ENCODE data around the gene HTT. TPM values are rescaled to one million over a fixed set of nuclear protein-coding genes. Genes with fewer than 3 reads are reported as not detected.
A peak's percentile ranks its signal among the peaks of the same experiment; 100 is the strongest.

Gene HTT
- total and polyA plus RNA-seq, 9 of the 15 experiments (the other 6 are each of a cell fraction or from before 2014, with no cell fraction given), result 0.66 to 31.6 (median 14.7) TPM

DNA sequence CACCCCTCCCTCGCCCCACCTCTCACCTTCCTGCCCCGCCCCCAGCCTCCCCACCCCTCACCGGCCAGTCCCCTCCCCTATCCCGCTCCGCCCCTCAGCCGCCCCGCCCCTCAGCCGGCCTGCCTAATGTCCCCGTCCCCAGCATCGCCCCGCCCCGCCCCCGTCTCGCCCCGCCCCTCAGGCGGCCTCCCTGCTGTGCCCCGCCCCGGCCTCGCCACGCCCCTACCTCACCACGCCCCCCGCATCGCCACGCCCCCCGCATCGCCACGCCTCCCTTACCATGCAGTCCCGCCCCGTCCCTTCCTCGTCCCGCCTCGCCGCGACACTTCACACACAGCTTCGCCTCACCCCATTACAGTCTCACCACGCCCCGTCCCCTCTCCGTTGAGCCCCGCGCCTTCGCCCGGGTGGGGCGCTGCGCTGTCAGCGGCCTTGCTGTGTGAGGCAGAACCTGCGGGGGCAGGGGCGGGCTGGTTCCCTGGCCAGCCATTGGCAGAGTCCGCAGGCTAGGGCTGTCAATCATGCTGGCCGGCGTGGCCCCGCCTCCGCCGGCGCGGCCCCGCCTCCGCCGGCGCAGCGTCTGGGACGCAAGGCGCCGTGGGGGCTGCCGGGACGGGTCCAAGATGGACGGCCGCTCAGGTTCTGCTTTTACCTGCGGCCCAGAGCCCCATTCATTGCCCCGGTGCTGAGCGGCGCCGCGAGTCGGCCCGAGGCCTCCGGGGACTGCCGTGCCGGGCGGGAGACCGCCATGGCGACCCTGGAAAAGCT is at the start of gene HTT, which contains the start of gene HTT-AS (continued):
- TF ChIP-seq PHF8 (IDR thresholded peaks at IDR 0.05; ENCODE audit: borderline replicate concordance, low read length), result peak; percentile 83; the same call in 1 of the 2 replicates
- peak; percentile 57 for TF ChIP-seq CHD2 (IDR thresholded peaks at IDR 0.05; ENCODE audit: low read depth, low read length)
- TF ChIP-seq, protein P1, sequence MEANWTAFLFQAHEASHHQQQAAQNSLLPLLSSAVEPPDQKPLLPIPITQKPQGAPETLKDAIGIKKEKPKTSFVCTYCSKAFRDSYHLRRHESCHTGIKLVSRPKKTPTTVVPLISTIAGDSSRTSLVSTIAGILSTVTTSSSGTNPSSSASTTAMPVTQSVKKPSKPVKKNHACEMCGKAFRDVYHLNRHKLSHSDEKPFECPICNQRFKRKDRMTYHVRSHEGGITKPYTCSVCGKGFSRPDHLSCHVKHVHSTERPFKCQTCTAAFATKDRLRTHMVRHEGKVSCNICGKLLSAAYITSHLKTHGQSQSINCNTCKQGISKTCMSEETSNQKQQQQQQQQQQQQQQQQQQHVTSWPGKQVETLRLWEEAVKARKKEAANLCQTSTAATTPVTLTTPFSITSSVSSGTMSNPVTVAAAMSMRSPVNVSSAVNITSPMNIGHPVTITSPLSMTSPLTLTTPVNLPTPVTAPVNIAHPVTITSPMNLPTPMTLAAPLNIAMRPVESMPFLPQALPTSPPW (CRISPR knock-in tag; IDR thresholded peaks at IDR 0.05), result peak; percentile 69
- no peak for TF ChIP-seq HDAC2 (IDR thresholded peaks at IDR 0.05)
- peak; percentile 67 for TF ChIP-seq MBD2 (IDR thresholded peaks at IDR 0.05; ENCODE audit: borderline replicate concordance, low read depth)
- TF ChIP-seq NCOA6 (IDR thresholded peaks at IDR 0.05), result peak; percentile 53; the same call in 1 of the 2 replicates
- TF ChIP-seq, protein P2, sequence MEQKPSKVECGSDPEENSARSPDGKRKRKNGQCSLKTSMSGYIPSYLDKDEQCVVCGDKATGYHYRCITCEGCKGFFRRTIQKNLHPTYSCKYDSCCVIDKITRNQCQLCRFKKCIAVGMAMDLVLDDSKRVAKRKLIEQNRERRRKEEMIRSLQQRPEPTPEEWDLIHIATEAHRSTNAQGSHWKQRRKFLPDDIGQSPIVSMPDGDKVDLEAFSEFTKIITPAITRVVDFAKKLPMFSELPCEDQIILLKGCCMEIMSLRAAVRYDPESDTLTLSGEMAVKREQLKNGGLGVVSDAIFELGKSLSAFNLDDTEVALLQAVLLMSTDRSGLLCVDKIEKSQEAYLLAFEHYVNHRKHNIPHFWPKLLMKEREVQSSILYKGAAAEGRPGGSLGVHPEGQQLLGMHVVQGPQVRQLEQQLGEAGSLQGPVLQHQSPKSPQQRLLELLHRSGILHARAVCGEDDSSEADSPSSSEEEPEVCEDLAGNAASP (IDR thresholded peaks at IDR 0.05), result no peak
- TF ChIP-seq, protein P3, sequence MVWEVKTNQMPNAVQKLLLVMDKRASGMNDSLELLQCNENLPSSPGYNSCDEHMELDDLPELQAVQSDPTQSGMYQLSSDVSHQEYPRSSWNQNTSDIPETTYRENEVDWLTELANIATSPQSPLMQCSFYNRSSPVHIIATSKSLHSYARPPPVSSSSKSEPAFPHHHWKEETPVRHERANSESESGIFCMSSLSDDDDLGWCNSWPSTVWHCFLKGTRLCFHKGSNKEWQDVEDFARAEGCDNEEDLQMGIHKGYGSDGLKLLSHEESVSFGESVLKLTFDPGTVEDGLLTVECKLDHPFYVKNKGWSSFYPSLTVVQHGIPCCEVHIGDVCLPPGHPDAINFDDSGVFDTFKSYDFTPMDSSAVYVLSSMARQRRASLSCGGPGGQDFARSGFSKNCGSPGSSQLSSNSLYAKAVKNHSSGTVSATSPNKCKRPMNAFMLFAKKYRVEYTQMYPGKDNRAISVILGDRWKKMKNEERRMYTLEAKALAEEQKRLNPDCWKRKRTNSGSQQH (CRISPR knock-in tag; IDR thresholded peaks at IDR 0.05), result 0 out of 2 replicates have a peak, but pooled peaks have one; percentile 67
- peak; percentile 62 to 97 (median 93) for TF ChIP-seq YY1 (IDR thresholded peaks at IDR 0.05; ENCODE audit: borderline replicate concordance in 1 of 3, control insufficient read depth in 1 of 3, extremely low read depth in 1 of 3, insufficient read depth in 3 of 3, insufficient read length in 1 of 3, insufficient replicate concordance in 2 of 3, low read depth in 1 of 3, low read length in 2 of 3)
- TF ChIP-seq HCFC1 (IDR thresholded peaks at IDR 0.05; ENCODE audit: low read depth, low read length), result 0 out of 2 replicates have a peak, but pooled peaks have one; percentile 54
- TF ChIP-seq CTBP1 (IDR thresholded peaks at IDR 0.05; ENCODE audit: borderline replicate concordance), result peak; percentile 71
- no peak for TF ChIP-seq GTF2E2 (tag; IDR thresholded peaks at IDR 0.05)
- 0 out of 2 replicates have a peak, but pooled peaks have one; percentile 55 for TF ChIP-seq KAT7 (CRISPR knock-in tag; IDR thresholded peaks at IDR 0.05; ENCODE audit: borderline replicate concordance)
- peak; percentile 57 for TF ChIP-seq SAP30 (IDR thresholded peaks at IDR 0.05; ENCODE audit: borderline replicate concordance, insufficient read depth, low read depth, low read length, poor library complexity, severe bottlenecking)
- no peak for TF ChIP-seq SETDB1 (IDR thresholded peaks at IDR 0.05; ENCODE audit: low read length)
- TF ChIP-seq, protein P4, sequence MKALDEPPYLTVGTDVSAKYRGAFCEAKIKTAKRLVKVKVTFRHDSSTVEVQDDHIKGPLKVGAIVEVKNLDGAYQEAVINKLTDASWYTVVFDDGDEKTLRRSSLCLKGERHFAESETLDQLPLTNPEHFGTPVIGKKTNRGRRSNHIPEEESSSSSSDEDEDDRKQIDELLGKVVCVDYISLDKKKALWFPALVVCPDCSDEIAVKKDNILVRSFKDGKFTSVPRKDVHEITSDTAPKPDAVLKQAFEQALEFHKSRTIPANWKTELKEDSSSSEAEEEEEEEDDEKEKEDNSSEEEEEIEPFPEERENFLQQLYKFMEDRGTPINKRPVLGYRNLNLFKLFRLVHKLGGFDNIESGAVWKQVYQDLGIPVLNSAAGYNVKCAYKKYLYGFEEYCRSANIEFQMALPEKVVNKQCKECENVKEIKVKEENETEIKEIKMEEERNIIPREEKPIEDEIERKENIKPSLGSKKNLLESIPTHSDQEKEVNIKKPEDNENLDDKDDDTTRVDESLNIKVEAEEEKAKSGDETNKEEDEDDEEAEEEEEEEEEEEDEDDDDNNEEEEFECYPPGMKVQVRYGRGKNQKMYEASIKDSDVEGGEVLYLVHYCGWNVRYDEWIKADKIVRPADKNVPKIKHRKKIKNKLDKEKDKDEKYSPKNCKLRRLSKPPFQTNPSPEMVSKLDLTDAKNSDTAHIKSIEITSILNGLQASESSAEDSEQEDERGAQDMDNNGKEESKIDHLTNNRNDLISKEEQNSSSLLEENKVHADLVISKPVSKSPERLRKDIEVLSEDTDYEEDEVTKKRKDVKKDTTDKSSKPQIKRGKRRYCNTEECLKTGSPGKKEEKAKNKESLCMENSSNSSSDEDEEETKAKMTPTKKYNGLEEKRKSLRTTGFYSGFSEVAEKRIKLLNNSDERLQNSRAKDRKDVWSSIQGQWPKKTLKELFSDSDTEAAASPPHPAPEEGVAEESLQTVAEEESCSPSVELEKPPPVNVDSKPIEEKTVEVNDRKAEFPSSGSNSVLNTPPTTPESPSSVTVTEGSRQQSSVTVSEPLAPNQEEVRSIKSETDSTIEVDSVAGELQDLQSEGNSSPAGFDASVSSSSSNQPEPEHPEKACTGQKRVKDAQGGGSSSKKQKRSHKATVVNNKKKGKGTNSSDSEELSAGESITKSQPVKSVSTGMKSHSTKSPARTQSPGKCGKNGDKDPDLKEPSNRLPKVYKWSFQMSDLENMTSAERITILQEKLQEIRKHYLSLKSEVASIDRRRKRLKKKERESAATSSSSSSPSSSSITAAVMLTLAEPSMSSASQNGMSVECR (CRISPR knock-in tag; IDR thresholded peaks at IDR 0.05), result peak; percentile 90
- TF ChIP-seq PML (IDR thresholded peaks at IDR 0.05; ENCODE audit: low read length), result peak; percentile 58; the same call in 1 of the 2 replicates
